Kidney (tissue), 14 donors: ENCODE results near the gene INPP4A. TPM values are rescaled to one million over a fixed set of nuclear protein-coding genes. Genes with fewer than 3 reads are reported as not detected.
"Not testable (repeated sequence)": the region's sequence is repeated elsewhere in the genome, so short reads cannot be mapped to it uniquely, and the experiment has no call there.

Experiments used
- DNase-seq, 5 donors: peaks; one replicate each; pipeline ENCODE4 v3.0.0-alpha.2; 2013 to 2020
- FAIRE-seq: peaks from 2 replicates; lab custom pipeline; 2012; peaks lifted over from hg19 to GRCh38; lab: Jason Lieb, UNC
- H3K27ac ChIP-seq, 2 donors: one replicate each; pipeline ENCODE4 v1.7.0; 2013; ENCODE audit warnings: low read depth in 2 of 2, low read length in 2 of 2, inconsistent platforms in 1 of 2
- H3K27me3 ChIP-seq: one replicate; pipeline ENCODE4 v1.7.1; 2013; ENCODE audit warnings: low read length, inconsistent platforms; ENCODE audit not compliant: control insufficient read depth, insufficient read depth
- H3K36me3 ChIP-seq, 3 donors: one replicate each; pipeline versions ENCODE4 v1.7.0 to v1.7.1; 2013; ENCODE audit warnings: low read length in 3 of 3, control low read depth in 1 of 3, inconsistent platforms in 1 of 3; ENCODE audit not compliant: insufficient read depth in 3 of 3, control insufficient read depth in 2 of 3
- H3K4me1 ChIP-seq, 3 donors: one replicate each; pipeline versions ENCODE4 v1.7.0 to v1.7.1; 2013; ENCODE audit warnings: low read length in 3 of 3, inconsistent platforms in 1 of 3, low read depth in 1 of 3; ENCODE audit not compliant: control insufficient read depth in 2 of 3, insufficient read depth in 2 of 3
- H3K4me3 ChIP-seq, 3 donors: one replicate each; pipeline versions ENCODE4 v1.7.0 to v1.8.1; 2013; ENCODE audit warnings: low read length in 3 of 3, control low read depth in 1 of 3, inconsistent platforms in 1 of 3
- H3K9ac ChIP-seq, 3 donors: one replicate each; pipeline versions ENCODE4 v1.7.0 to v1.7.1; 2013; ENCODE audit warnings: low read length in 3 of 3, control low read depth in 1 of 3, inconsistent platforms in 1 of 3
- H3K9me3 ChIP-seq, 3 donors: one replicate each; pipeline versions ENCODE4 v1.7.0 to v1.7.1; 2013; ENCODE audit warnings: low read length in 3 of 3, control low read depth in 1 of 3, inconsistent platforms in 1 of 3; ENCODE audit not compliant: control insufficient read depth in 2 of 3, insufficient read depth in 1 of 3
- intact Hi-C: fragments of 100-400 bp; cut with DNase I; formaldehyde crosslinking; loops from one replicate; pipeline ENCODE4 v1.11.1; 2022
- polyA plus RNA-seq: library from polyadenylated mRNA; stranded (reverse); fragments of 350-450 nt; fragmentation: Illumina TruSeq; extraction: RNeasy Lipid Tissue Mini Kit (QIAGEN cat#74804); gene quantifications from one replicate; pipeline ENCODE4 v1.2.3, GENCODE V29; 2014; ENCODE audit warnings: low read depth, low replicate concordance; ENCODE audit not compliant: insufficient read depth
- total RNA-seq: library from RNA; stranded (reverse); fragmentation: NEBNext Ultra II Directional; extraction: Animal tissue kit (Norgen Biotek cat#: 25700); gene quantifications from one replicate; pipeline ENCODE4 v1.2.1, GENCODE V29; 2021
- TF ChIP-seq, protein P1 (sequence below): IDR thresholded peaks from 3 replicates; pipeline ENCODE4 v1.5.1; 2012; ENCODE audit warnings: mild to moderate bottlenecking, moderate library complexity, borderline replicate concordance; ENCODE audit not compliant: insufficient read depth; ENCODE audit errors: extremely low read depth
- donor health status: control.
- donor health status: control.
- donor health status: control.
- donor health status: control.
- donor health status: control.
- donor health status: DM: yes; HTN: yes; CAD: no.
- donor health status: Normal renal cell carcinoma (clear cell type).

Gene INPP4A
- total and polyA plus RNA-seq, 2 donors from 2014 or later, result 4.1 to 27.9 TPM

DNA sequence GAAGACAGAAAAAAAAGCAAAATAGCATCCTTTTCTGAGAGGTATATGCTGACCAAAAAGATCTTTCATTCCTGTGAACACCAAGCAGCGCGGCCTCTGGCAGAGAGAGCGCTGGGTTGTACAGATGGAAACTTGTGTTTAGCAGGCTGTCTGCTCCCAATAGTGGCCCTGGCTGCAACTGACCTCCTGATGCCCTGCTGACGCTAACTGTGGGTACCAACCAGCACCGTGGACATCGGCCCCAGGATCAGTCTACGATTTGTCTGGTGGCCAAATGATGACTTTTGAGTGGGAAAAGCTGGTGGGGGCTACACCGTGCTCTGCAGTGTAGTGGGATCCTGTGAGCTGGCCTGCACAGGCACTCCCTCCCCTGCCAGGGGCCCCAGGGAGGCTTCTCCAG, 147.9 kb downstream of the INPP4A start:
- H3K4me1 ChIP-seq, result no peaks in the 10 kb centered on the region
- no peak overlapping the region for H3K9ac ChIP-seq
- no peaks in the 10 kb centered on the region for H3K27me3 ChIP-seq
- FAIRE-seq (no peak), DNase-seq (no peak)
- H3K9me3 ChIP-seq, result peaks cover 0 to 2% (median 0%) of the 10 kb centered on the region in 3 donors
- intact Hi-C loops, result no loop called here
- no peak overlapping the region for H3K4me3 ChIP-seq
- no peak overlapping the region for H3K27ac ChIP-seq
- H3K36me3 ChIP-seq, result peaks cover 0 to 8% (median 2%) of the 10 kb centered on the region in 3 donors
- TF ChIP-seq, protein P1, sequence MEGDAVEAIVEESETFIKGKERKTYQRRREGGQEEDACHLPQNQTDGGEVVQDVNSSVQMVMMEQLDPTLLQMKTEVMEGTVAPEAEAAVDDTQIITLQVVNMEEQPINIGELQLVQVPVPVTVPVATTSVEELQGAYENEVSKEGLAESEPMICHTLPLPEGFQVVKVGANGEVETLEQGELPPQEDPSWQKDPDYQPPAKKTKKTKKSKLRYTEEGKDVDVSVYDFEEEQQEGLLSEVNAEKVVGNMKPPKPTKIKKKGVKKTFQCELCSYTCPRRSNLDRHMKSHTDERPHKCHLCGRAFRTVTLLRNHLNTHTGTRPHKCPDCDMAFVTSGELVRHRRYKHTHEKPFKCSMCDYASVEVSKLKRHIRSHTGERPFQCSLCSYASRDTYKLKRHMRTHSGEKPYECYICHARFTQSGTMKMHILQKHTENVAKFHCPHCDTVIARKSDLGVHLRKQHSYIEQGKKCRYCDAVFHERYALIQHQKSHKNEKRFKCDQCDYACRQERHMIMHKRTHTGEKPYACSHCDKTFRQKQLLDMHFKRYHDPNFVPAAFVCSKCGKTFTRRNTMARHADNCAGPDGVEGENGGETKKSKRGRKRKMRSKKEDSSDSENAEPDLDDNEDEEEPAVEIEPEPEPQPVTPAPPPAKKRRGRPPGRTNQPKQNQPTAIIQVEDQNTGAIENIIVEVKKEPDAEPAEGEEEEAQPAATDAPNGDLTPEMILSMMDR, result no peak

DNA sequence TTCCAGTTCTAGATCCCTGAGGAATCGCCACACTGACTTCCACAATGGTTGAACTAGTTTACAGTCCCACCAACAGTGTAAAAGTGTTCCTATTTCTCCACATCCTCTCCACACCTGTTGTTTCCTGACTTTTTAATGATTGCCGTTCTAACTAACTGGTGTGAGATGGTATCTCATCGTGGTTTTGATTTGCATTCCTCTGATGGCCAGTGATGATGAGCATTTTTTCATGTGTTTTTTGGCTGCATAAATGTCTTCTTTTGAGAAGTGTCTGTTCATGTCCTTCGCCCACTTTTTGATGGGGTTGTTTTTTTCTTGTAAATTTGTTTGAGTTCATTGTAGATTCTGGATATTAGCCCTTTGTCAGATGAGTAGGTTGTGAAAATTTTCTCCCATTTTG, 150.0 kb downstream of the INPP4A start:
- H3K9me3 ChIP-seq, DNase-seq, H3K9ac ChIP-seq, H3K36me3 ChIP-seq, H3K27ac ChIP-seq, intact Hi-C loops, H3K4me1 ChIP-seq, H3K4me3 ChIP-seq, H3K27me3 ChIP-seq, FAIRE-seq: not testable (repeated sequence)

DNA sequence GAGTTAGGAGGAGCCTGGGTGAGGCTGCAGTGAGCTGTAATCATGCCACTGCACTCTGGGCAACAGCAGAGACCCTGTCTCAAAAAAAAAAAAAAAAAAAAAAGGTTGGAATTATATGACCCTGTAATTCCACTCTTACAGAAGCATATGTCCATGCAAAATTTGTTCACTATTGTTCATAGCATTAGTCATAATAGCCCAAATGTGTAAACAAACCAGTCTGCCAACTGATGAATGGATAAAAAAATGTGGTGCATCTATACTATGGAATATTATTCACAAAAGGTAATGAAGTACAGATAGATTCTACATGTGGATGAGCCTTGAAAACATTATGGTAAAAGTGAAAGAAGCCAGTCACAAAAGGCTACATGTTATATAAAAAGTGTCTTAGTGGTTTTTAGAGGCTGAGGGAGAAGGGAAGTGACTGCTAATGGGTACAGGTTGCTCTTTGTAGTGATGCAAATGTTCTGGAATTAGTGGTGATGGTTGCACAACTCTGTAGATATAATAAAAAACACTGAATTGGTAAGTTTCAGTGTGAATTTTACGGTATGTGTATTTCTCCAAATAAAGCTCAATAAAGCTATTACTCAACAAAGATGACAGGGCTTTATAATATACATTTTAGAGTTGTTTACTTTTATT, 154.2 kb downstream of the INPP4A start:
- H3K36me3 ChIP-seq, result peaks cover 6 to 28% (median 8%) of the 10 kb centered on the region in 3 donors
- no peak for DNase-seq
- FAIRE-seq, result no peak
- H3K9me3 ChIP-seq, result peaks cover 0 to 2% (median 0%) of the 10 kb centered on the region in 3 donors
- no peak overlapping the region for H3K9ac ChIP-seq
- intact Hi-C loops, result no loop called here
- no peaks in the 10 kb centered on the region for H3K4me1 ChIP-seq
- TF ChIP-seq, protein P1, result no peak
- no peaks in the 10 kb centered on the region for H3K27me3 ChIP-seq
- no peak overlapping the region for H3K27ac ChIP-seq
- H3K4me3 ChIP-seq, result no peak overlapping the region

DNA sequence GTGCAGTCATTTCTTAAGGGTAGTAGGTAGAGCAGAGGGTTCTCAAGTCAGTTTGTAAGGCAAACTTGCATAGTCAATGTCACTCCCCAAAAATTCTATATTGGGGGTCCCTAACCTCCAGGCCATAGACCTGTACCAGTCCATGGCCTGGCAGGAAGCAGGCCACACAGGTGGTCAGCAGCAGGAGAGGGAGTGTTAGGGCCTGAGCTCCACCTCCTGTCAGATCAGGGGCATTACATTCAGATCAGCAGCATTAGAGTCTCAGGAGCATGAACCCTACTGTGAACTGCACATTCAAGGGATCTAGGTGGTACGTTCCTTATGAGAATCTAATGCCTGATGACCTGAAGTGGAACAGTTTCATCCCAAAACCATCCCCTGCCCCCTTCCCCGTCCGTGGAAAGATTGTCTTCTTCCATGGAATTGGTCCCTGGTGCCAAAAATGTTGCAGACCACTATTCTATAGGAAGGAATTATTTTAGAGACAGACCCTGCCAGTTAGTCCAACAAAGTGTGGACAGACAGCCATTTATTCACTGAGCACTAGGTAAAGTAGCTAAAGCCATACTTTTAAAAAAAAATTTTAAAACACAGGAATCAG, 157.0 kb downstream of the INPP4A start:
- Histone ChIP-seq H3K9me3 (no peaks in the 10 kb centered on the region), H3K9ac (no peak overlapping the region), H3K27me3 (no peaks in the 10 kb centered on the region), H3K4me1 (peaks cover 2 to 5% (median 4%) of the 10 kb centered on the region in 3 donors), H3K27ac (no peak overlapping the region), H3K36me3 (peaks cover 6 to 28% (median 6%) of the 10 kb centered on the region in 3 donors), H3K4me3 (no peak overlapping the region)
- intact Hi-C loops, result no loop called here
- peak in 3 of 5 donors; percentile 25 to 52 (median 33) for DNase-seq
- FAIRE-seq, result no peak
- TF ChIP-seq, protein P1, result peak; percentile 46
